Activated CD8-positive, alpha-beta T cell treated with anti-CD3 and anti-CD28 coated beads for 36 hours (primary cell): ENCODE results near the gene TSR3. TPM values are rescaled to one million over a fixed set of nuclear protein-coding genes. Genes with fewer than 3 reads are reported as not detected.

Source experiments
- ATAC-seq: fragments of 200-7000 bp; cut with Tn5 transposase; one replicate; pipeline ENCODE4 v1.10.0; 2021; ENCODE audit warnings: mild to moderate bottlenecking, moderate library complexity
- CTCF ChIA-PET: fragments of 350-600 bp; sonication (Branson Sonifier 250); formaldehyde crosslinking; loops from one replicate; lab custom pipeline; 2021; ENCODE audit warnings: antibody characterized with exemption; lab: Charles Lee
- POLR2A ChIA-PET: fragments of 350-600 bp; sonication (Branson Sonifier 250); formaldehyde crosslinking; loops from one replicate; lab custom pipeline; 2021; ENCODE audit warnings: antibody characterized with exemption; lab: Charles Lee
- DNase-seq: peaks from one replicate; pipeline ENCODE4 v3.0.0-alpha.2; 2020
- H3K27ac Mint-ChIP-seq: one replicate; pipeline ENCODE4 v1.8.0; 2021; ENCODE audit warnings: mild to moderate bottlenecking, mixed read lengths
- H3K27me3 Mint-ChIP-seq: one replicate; pipeline ENCODE4 v1.8.0; 2021; ENCODE audit warnings: mixed read lengths
- H3K36me3 Mint-ChIP-seq: one replicate; pipeline ENCODE4 v1.8.0; 2021; ENCODE audit warnings: low read depth, mixed read lengths
- H3K4me1 Mint-ChIP-seq: one replicate; pipeline ENCODE4 v1.8.0; 2021; ENCODE audit warnings: low read depth, mixed read lengths
- H3K4me3 Mint-ChIP-seq: one replicate; pipeline ENCODE4 v1.8.0; 2021; ENCODE audit warnings: mild to moderate bottlenecking, moderate library complexity, mixed read lengths
- H3K9me3 Mint-ChIP-seq: one replicate; pipeline ENCODE4 v1.8.0; 2021; ENCODE audit warnings: mixed read lengths
- intact Hi-C: fragments of 100-400 bp; cut with micrococcal nuclease; formaldehyde crosslinking; loops from one replicate; pipeline ENCODE4 v1.10.0; 2022
- total RNA-seq, 2 experiments: library from RNA; stranded (reverse); gene quantifications; one replicate each; pipeline ENCODE4 v1.2.3, GENCODE V29; 2021
- TF ChIP-seq, protein P1 (sequence below): fragments of 200-600 bp; IDR thresholded peaks from one replicate; pipeline ENCODE4 v1.8.0; 2022; ENCODE audit warnings: antibody characterized with exemption, mild to moderate bottlenecking

Gene TSR3
- total RNA-seq, 2 experiments from 2014 or later, result 54.7 to 57.4 TPM

DNA sequence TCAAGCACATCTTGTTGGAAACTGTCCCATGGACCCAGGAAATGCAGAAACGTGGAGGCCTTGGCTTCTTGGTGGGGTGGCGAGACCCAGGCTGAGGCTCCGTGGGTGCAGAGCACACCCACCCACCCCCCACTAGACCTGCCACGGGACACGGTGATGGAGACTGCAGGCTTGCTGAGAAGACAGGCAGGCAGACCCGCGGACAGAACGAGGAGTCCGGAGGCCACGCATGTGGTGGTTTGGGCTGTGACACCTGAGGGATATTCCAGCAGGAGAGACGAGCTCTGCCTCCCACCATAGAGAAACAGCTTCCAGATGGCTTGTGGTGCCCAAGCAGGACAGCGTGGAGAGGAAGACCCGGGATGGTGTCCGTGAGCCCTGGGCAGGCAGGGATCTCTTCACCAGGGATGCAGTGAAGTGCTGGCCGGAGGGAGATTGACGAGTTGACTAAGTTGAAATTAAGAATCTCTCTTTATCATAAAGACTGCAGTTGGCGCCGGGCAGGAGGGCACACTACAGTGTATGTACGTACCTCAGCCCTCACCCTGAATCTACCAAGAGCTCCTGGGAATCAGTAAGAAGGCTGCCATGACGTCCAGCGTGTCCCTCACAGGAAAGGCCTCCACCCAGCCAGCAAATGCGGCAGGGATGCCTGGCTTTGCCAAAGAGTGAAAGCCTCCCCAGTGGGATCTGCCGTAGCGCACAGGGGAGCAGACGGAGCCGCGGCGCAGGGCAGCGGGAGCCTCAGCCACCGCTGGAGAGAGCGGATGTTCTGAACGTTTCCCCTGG is 34.0 kb downstream of the TSR3 start:
- CTCF ChIA-PET, result interaction anchor here (2.2 kb wide), 1 partner anchor 46 kb away, joined by 8 read pairs; no protein-coding TSS in a partner anchor
- POLR2A ChIA-PET, result interaction anchor here (1.0 to 1.6 kb wide), 4 partner anchors 12 to 24 kb away, joined by 3 to 5 read pairs (median 4); no protein-coding TSS in a partner anchor
- H3K4me1 Mint-ChIP-seq, result peaks cover 8% of the 10 kb centered on the region

DNA sequence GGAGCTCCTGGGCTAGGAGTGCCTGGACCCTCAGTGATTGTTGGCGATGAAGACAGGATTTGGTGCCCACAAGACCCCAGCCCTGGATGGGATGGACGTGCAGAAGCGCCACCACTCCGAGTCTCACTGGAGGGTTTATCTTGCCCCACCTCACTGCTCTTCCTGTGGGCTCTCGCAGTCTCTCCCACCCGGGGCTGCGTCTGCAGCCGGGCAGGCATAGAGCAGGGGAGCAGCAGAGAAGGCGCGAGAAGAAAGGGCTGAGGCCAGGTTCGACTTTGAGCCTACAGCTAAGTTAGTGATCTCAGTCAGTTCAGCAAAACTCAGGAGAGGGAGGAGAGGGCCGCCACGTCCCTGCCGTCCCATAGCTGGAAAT is 35.7 kb downstream of the TSR3 start:
- Mint-ChIP-seq H3K36me3 (peaks cover 55% of the 10 kb centered on the region), H3K4me1 (peaks cover 12% of the 10 kb centered on the region), H3K27ac (no peak overlapping the region), H3K4me3 (no peak overlapping the region), H3K9me3 (no peaks in the 10 kb centered on the region), H3K27me3 (no peaks in the 10 kb centered on the region)
- DNase-seq (no peak), ATAC-seq (no peak)
- POLR2A ChIA-PET, result interaction anchor here (0.7 to 1.3 kb wide), 2 partner anchors 9 to 484 kb away, joined by 3 to 4 read pairs; no protein-coding TSS in a partner anchor
- intact Hi-C loops, result no loop called here
- TF ChIP-seq, protein P1, sequence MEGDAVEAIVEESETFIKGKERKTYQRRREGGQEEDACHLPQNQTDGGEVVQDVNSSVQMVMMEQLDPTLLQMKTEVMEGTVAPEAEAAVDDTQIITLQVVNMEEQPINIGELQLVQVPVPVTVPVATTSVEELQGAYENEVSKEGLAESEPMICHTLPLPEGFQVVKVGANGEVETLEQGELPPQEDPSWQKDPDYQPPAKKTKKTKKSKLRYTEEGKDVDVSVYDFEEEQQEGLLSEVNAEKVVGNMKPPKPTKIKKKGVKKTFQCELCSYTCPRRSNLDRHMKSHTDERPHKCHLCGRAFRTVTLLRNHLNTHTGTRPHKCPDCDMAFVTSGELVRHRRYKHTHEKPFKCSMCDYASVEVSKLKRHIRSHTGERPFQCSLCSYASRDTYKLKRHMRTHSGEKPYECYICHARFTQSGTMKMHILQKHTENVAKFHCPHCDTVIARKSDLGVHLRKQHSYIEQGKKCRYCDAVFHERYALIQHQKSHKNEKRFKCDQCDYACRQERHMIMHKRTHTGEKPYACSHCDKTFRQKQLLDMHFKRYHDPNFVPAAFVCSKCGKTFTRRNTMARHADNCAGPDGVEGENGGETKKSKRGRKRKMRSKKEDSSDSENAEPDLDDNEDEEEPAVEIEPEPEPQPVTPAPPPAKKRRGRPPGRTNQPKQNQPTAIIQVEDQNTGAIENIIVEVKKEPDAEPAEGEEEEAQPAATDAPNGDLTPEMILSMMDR, result no peak
- CTCF ChIA-PET, result interaction anchor here (1.0 to 2.2 kb wide), 2 partner anchors 15 to 47 kb away, joined by 3 to 8 read pairs; no protein-coding TSS in a partner anchor

More for the DNA sequence above, 34.0 kb downstream of the TSR3 start:
- no peak overlapping the region for H3K4me3 Mint-ChIP-seq
- H3K27me3 Mint-ChIP-seq, result no peaks in the 10 kb centered on the region
- peaks cover 53% of the 10 kb centered on the region for H3K36me3 Mint-ChIP-seq
- H3K9me3 Mint-ChIP-seq, result no peaks in the 10 kb centered on the region
- intact Hi-C loops, result no loop called here
- no peak for ATAC-seq
- H3K27ac Mint-ChIP-seq, result no peak overlapping the region
- no peak for DNase-seq
- TF ChIP-seq, protein P1, result no peak

- H3K27ac Mint-ChIP-seq, result no peak overlapping the region
- CTCF ChIA-PET, result interaction anchor here (1.0 to 2.2 kb wide), 2 partner anchors 14 to 48 kb away, joined by 3 to 8 read pairs; no protein-coding TSS in a partner anchor
- POLR2A ChIA-PET, result interaction anchor here (0.7 to 1.5 kb wide), 4 partner anchors 10 to 483 kb away, joined by 4 to 5 read pairs (median 4); no protein-coding TSS in a partner anchor
- no peaks in the 10 kb centered on the region for H3K9me3 Mint-ChIP-seq
- intact Hi-C loops, result no loop called here
- H3K4me3 Mint-ChIP-seq, result no peak overlapping the region
- ATAC-seq, result no peak
- peaks cover 17% of the 10 kb centered on the region for H3K4me1 Mint-ChIP-seq
- TF ChIP-seq, protein P1, result no peak
- H3K27me3 Mint-ChIP-seq, result no peaks in the 10 kb centered on the region
- no peak for DNase-seq
- H3K36me3 Mint-ChIP-seq, result peaks cover 58% of the 10 kb centered on the region
These were observed 36.3 kb downstream of the TSR3 start for GRCh38 chr16:1315081-1316032.

DNA sequence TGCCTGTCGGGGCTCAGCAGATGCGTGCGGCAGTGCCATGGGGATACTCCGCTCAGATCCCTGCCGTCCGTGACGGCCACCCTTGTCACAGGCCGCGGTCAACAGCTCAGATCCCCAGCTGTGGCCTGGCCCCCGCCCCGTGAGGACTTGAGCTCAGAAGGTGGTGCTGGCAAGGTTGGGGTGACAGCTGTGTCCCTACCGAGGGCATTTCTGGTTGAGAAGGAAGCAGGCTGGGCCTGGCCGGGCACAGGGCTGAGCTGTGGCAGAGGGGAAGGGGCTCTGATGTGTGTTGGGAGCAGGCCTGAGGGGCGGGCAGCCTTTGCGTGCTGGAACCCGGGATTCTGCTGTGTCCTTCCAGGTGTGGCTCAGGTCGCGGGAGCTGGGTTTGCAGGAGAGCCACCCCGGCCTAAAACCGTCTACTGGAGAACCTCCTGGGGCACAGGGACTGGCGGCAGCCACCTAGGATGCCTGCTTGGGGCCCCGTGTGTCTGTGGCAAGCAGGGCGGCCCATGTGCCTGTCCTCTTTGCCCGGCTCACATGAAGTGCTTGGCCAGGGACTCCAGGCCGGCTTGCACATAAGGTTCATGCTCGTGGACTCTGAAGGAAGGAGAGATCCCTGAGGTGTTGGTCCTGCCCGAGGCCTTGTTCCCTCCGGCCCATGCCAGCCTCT is 37.1 kb downstream of the TSR3 start:
- no peaks in the 10 kb centered on the region for H3K27me3 Mint-ChIP-seq
- H3K9me3 Mint-ChIP-seq, result no peaks in the 10 kb centered on the region
- peaks cover 20% of the 10 kb centered on the region for H3K4me1 Mint-ChIP-seq
- H3K27ac Mint-ChIP-seq, result no peak overlapping the region
- CTCF ChIA-PET, result no interaction called here
- TF ChIP-seq, protein P1, result no peak
- no peak for ATAC-seq
- no peak for DNase-seq
- intact Hi-C loops, result no loop called here
- no peak overlapping the region for H3K4me3 Mint-ChIP-seq
- peaks cover 54% of the 10 kb centered on the region for H3K36me3 Mint-ChIP-seq
- POLR2A ChIA-PET, result interaction anchor here (0.7 to 1.6 kb wide), 4 partner anchors 9 to 200 kb away, joined by 4 to 5 read pairs (median 4); no protein-coding TSS in a partner anchor
